Lung (tissue), 12 donors: ENCODE results near the gene OR14A2. TPM values are rescaled to one million over a fixed set of nuclear protein-coding genes. Genes with fewer than 3 reads are reported as not detected.
"Not testable (repeated sequence)": the region's sequence is repeated elsewhere in the genome, so short reads cannot be mapped to it uniquely, and the experiment has no call there.

ENCODE experiments used
- ATAC-seq: fragments of 200-7000 bp; cut with Tn5 transposase; one replicate; pipeline ENCODE4 v1.9.1; 2020; ENCODE audit warnings: moderate number of reproducible peaks; ENCODE audit not compliant: insufficient read depth, low FRiP score
- DNase-seq, 3 donors: peaks; one replicate each; pipeline ENCODE4 v3.0.0-alpha.2; 2013 to 2017
- H3K27ac ChIP-seq, 2 donors: one replicate each; pipeline ENCODE4 v1.5.1; 2013; ENCODE audit warnings: mild to moderate bottlenecking in 2 of 2, moderate library complexity in 2 of 2, control low read depth in 1 of 2, inconsistent platforms in 1 of 2, low read depth in 1 of 2, low read length in 1 of 2
- H3K27me3 ChIP-seq, 3 donors: one replicate each; pipeline ENCODE4 v1.5.1; 2013; ENCODE audit warnings: low read length in 2 of 3; ENCODE audit not compliant: control insufficient read depth in 3 of 3, insufficient read depth in 3 of 3
- H3K36me3 ChIP-seq, 4 donors: one replicate each; pipeline ENCODE4 v1.5.1; 2013; ENCODE audit warnings: low read length in 4 of 4, mild to moderate bottlenecking in 1 of 4, moderate library complexity in 1 of 4; ENCODE audit not compliant: control insufficient read depth in 4 of 4, insufficient read depth in 4 of 4
- H3K4me1 ChIP-seq, 5 donors: one replicate each; pipeline ENCODE4 v1.5.1; 2013; ENCODE audit warnings: low read length in 5 of 5, mild to moderate bottlenecking in 2 of 5, moderate library complexity in 1 of 5; ENCODE audit not compliant: control insufficient read depth in 5 of 5, insufficient read depth in 5 of 5
- H3K4me3 ChIP-seq: one replicate; pipeline ENCODE4 v1.5.1; 2013; ENCODE audit warnings: mild to moderate bottlenecking, control low read depth, moderate library complexity
- H3K9ac ChIP-seq, 2 donors: one replicate each; pipeline ENCODE4 v1.5.1; 2013; ENCODE audit warnings: low read length in 2 of 2, control low read depth in 1 of 2; ENCODE audit not compliant: insufficient read depth in 1 of 2
- H3K9me3 ChIP-seq, 4 donors: one replicate each; pipeline ENCODE4 v1.5.1; 2013; ENCODE audit warnings: low read length in 3 of 4, mild to moderate bottlenecking in 1 of 4, moderate library complexity in 1 of 4; ENCODE audit not compliant: control insufficient read depth in 4 of 4, insufficient read depth in 3 of 4
- CTCF ChIP-seq: IDR thresholded peaks from 2 replicates; pipeline ENCODE4 v1.5.1; 2012; ENCODE audit warnings: mild to moderate bottlenecking; ENCODE audit errors: control extremely low read depth, extremely low read depth
- WGBS, 2 donors: extraction: QIAGEN DNeasy Blood & Tissue Kit; methylation state at CpG; one replicate each; pipeline ENCODE4 v1.1.7; 2013; 5-methylcytosine and 5-hydroxymethylcytosine counted together
- polyA plus RNA-seq, 2 donors: library from polyadenylated mRNA; stranded (reverse); fragments of 200-250 nt; gene quantifications; one replicate each; pipeline ENCODE4 v1.2.1, GENCODE V29; 2013
- total RNA-seq, 2 donors: library from RNA; depleted of rRNA in 1 of 2; stranded (reverse); fragments of >200 nt in 1 of 2; gene quantifications; one replicate each; pipeline ENCODE4 v1.2.1, GENCODE V29; 2014 to 2021
- donor health status: control.
- donor health status: control.
- donor health status: Bipolar disorder and iron deficiency.
- donor health status: healthy.
- donor health status: DM: yes; HTN: yes; CAD: no.

Gene OR14A2
- total and polyA plus RNA-seq, 4 donors, result not detected

GRCh38 chr1:247749870-247750269, 1.9 kb upstream of the OR14A2 start:
- H3K4me3 ChIP-seq, result no peak overlapping the region
- DNase-seq, result no peak
- no peak for ATAC-seq
- H3K27me3 ChIP-seq, result no peaks in the 10 kb centered on the region
- no peak for TF ChIP-seq CTCF
- H3K9me3 ChIP-seq, result peaks cover 0 to 12% (median 1%) of the 10 kb centered on the region in 4 donors
- no peaks in the 10 kb centered on the region for H3K4me1 ChIP-seq
- H3K27ac ChIP-seq, result no peak overlapping the region
- 87 to 89% methylated on average over 1 of the region's 1 CpG for WGBS, 2 donors
- H3K36me3 ChIP-seq, result no peaks in the 10 kb centered on the region
- H3K9ac ChIP-seq, result no peak overlapping the region

GRCh38 chr1:247747616-247748015, 325 bp downstream of the OR14A2 start:
- Histone ChIP-seq H3K36me3 (no peaks in the 10 kb centered on the region), H3K27me3 (no peaks in the 10 kb centered on the region), H3K9me3 (peaks cover 0 to 12% (median 1%) of the 10 kb centered on the region in 4 donors), H3K27ac (no peak overlapping the region), H3K4me1 (no peaks in the 10 kb centered on the region), H3K9ac (no peak overlapping the region), H3K4me3 (no peak overlapping the region)
- 91 to 95% methylated on average over 7 of the region's 7 CpGs for WGBS, 2 donors
- ATAC-seq (no peak), DNase-seq (no peak)
- no peak for TF ChIP-seq CTCF

- no peak for ATAC-seq
Observed at GRCh38 chr1:247746391-247746935, 1.5 kb downstream of the OR14A2 start.

GRCh38 chr1:247742215-247742760, 5.7 kb downstream of the OR14A2 start:
- not testable (repeated sequence) for H3K9ac ChIP-seq, H3K36me3 ChIP-seq, ATAC-seq, H3K9me3 ChIP-seq, H3K27me3 ChIP-seq, H3K27ac ChIP-seq, H3K4me3 ChIP-seq, H3K4me1 ChIP-seq, DNase-seq
- 67 to 85% methylated on average over 3 of the region's 3 CpGs for WGBS, 2 donors

More at GRCh38 chr1:247746391-247746935, 1.5 kb downstream of the OR14A2 start:
- DNase-seq, result no peak
- 75 to 91% methylated on average over 3 of the region's 3 CpGs for WGBS, 2 donors
- H3K9ac ChIP-seq, result no peak overlapping the region
- H3K27ac ChIP-seq, result no peak overlapping the region
- no peaks in the 10 kb centered on the region for H3K36me3 ChIP-seq
- no peak for TF ChIP-seq CTCF
- H3K27me3 ChIP-seq, result no peaks in the 10 kb centered on the region
- peaks cover 0 to 12% (median 1%) of the 10 kb centered on the region in 4 donors for H3K9me3 ChIP-seq
- no peaks in the 10 kb centered on the region for H3K4me1 ChIP-seq
- no peak overlapping the region for H3K4me3 ChIP-seq
